HG02938 (cell line): ENCODE data around the gene CAT.

Experiments
- ATAC-seq: cut with Tn5 transposase; IDR thresholded peaks from one replicate; pipeline ENCODE4 v1.9.1; 2021; ENCODE audit warnings: mild to moderate bottlenecking, moderate library complexity; ENCODE audit not compliant: unreplicated experiment

Gene CAT

DNA sequence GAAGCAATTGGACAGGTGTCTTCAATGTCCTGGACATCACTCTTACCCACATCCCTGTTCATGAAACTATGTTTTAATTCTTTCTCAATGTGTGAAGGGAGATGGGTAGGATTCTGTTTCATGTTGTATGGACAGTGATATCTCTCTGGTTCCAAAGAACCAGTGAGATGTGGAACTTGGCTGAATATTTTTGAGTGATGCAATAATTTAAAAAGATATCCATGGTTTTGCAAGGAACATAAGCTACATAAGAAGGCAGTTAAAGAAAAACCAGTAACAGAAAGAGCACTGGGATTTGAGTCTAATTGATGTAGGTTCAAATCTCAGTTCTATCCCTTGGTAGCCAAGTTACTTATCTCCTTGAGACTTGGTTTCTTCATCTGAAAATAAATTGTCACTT is 82.5 kb downstream of the CAT start:
- ATAC-seq = no peak
